SH-SY5Y (cell line): ENCODE results near the gene DUSP6.

ENCODE experiments used
- GATA2 ChIP-seq: IDR thresholded peaks from 2 replicates; pipeline ENCODE4 v1.6.1; 2011; ENCODE audit warnings: mild to moderate bottlenecking, low read depth, low read length
- GATA3 ChIP-seq: IDR thresholded peaks from 2 replicates; pipeline ENCODE4 v1.6.1; 2011; ENCODE audit warnings: low read depth, mild to moderate bottlenecking, low read length, moderate library complexity

GRCh38 chr12:89390802-89391673 lies 38.7 kb upstream of the DUSP6 start:
- TF ChIP-seq GATA2 (no peak), GATA3 (no peak)
